Putamen (tissue), 1 donor: Measurements from ENCODE around the gene METTL16.

Experiments
- DNase-seq: peaks from one replicate; pipeline ENCODE4 v3.0.0-alpha.2; 2016; ENCODE audit warnings: low spot score

The METTL16 gene

DNA sequence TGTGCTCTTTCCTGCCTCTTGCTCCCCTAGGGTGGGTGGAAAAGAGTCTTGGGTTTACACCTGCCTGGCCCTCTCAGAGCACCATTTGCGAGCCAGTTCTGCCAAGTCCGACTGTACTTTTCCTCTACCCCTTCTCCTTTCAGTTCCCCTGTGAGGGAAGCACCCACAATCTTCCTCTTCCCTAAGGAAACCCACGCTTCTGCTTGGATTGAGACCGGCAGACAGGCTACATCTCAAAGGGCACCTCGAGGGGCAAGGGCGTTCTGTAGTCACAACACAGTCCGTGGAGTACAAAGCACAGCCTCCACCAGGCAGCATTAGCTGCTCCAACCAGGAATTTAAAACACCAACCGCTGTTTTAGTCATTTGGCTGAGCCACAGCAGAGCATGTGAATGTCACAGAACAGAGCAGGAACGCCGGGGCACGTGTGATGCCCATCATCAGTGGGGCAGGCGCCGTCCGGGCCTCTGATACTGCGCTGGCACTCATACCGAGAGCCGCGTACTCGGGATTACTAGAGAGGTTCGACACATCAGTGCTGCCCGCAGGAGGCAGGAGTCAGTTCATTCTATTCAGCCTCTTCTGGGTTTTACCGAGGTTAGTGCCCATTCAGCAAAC lies 97.1 kb downstream of the METTL16 start:
- no peak for DNase-seq

DNA sequence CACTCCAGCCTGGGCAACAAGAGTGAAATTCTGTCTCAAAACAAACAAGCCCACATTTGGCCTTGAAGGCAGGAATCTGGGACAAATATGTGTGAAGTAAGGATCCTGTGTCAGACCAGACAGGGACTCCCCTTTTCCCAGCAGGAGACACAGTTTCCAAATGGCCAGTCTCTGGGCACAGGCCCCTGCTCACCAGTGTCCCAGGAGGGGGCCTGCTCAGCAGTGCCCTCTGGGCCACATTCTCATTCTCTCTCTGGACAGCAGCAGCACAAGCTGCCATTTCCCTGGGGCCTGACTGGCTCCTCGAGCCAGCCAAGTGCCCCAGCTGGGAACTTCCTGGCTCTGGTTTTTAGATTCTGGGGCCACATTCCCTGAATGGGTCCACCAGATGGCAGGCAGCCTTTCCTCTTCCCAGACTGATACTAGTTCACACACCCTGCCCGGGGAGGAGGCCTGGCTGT lies 99.1 kb downstream of the METTL16 start:
- no peak for DNase-seq

DNA sequence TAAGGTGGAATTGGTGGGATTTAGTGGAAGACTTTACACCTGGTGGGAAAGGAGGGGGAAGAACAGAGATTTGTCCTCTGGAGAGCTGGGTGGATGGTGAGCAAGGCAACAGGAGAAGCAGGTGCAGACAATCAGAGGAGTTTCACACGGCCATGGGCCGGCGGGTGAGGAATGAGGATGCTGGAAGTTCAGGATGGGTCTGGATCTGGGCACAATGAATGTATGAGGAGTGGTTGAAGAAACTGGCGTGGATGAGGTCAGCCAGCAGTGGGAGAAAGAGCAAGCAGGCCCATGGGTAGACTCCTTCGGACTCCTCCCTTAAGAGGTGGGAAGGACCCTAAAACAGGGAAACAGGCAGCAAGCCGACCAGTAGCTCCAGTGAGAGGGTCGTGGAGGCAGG lies 100.7 kb downstream of the METTL16 start:
- DNase-seq, result no peak

DNA sequence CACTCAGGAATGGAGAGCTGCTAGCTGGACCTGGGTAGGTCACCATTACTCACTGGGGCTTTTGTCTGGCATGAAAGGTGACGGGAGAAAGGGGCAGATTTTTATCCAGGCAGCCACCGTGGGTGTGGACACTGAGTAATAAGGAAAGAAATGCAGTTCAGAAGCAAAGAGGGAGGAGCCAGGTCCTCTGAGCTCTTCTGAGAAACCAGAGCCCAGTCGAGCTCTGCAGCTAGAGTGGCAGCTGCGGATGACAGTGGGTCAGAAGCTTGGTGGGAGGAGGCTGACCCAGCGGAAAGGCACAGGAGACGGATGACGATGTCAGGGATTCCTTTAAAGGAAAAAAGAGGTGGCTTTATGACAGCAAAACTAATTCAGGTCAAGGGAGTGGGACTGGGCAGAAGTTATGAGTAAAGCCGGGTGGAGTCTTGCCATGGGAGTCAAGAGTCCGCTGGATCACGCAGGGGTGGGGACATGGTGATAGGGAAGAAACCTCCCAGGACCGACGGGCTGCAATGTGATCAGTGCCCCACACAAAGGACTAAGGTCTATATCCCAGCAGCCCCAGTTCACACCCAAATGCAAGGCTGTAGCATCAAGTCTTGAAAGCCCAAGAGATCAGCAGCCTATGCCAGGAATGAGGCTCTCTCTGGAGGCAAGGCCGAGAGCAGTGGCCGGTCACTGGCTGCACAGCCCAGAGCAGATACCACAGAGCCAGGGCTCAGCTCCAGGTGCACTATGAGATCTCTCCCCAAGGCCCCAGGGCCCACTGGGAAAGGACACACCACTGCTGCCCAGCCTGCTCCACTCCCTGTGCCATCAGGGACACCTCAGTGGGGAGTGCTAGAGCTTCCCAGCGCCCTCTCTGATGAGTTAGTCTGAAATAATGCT lies 104.5 kb downstream of the METTL16 start:
- DNase-seq, result no peak

DNA sequence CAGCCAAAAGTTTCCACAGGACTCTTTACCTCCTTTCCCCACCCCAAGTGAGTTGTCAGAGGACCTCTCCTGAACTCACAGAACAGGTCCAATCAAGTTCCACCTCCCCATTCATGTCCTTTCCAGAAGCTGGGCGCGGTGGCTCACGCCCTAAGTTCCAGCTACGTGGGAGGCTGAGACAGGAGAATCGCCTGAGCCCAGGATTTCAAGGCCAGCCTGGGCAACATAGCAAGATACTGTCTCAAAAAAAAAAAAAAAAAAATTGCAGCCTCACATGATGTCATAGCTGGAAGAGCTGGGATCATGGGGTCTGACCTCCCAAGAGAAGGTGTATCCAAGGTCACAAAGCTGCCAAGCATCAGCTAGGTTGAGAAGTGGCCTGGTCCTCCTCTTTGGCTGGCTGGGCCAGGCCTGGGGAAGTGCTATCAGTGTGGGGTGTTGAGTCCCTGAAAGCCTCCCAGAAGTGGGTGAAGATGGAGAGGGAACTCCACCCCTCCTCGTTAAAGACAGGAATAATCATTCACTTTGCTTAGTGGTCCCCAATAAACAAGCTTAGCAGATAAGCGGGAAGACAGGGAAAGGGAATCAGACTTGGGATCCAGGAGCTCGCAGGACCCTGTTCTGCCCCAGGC lies 105.3 kb downstream of the METTL16 start:
- no peak for DNase-seq

DNA sequence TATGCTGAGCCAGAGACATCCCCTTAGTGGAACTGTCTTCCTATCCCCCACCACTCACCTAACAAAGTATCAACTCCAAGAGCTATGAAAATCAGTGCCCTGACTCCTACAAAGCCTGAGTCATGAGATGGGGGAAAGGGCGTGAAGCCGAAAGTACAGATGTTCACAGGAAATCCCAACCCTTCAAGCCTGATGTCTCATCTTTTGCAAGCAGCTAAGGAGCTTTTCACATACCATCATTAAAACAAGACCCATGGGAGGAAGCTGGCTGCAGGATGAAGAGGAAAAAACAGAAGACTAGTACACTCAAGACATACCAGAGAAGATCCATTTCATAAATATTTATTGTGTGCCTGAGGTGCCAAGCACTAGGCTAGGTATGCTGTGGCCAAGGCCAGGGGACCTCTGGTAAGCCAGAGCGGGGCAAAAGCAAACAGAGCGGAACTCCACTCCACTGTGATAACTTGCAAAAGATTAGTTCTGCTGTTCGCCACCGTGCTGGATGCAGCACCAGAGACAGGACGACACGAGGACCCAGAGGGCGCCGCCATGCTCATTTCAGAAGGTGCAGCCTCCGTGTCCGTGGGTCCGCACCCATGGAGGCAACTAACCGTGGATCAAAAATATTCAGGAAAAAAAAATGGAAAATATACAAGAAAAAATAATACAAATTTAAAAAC lies 106.3 kb downstream of the METTL16 start:
- no peak for DNase-seq

DNA sequence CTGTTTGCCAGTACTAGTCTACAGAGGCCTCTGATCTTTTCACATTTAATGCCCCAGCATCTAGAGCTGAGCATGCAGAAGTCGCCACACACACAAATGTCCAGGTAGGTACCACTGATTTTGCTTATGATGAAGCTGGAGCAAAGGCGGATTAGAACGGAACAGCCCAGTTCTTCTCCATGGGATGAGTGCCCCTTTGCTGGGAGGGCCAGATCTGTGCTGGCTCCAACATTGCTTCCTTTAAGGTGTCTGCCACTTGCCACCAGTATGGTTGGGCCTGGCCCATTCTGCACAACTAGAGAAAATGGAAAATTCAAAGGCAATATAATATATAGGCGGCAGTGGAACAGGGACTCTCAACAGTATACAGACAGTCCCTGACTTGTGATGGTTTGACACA lies 108.6 kb downstream of the METTL16 start:
- DNase-seq, result no peak

DNA sequence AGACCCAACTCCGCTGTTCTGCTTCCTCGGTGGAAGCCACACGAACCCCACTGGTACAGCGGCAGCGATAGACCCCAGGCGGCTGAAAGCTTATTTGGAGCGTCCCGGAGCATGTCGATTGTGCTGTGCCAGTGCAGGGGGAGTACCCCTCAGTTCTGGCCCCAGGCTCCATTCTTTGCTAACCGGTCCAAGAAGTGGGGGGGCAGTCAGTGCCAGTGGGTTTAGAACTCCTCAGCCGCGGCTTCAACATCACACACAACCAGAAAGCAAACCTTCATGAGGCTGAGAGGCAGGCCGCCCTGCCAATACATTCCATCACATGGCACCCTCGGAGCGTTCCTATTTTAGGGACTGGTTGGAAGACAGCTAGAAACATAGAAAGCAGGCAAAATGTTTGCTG lies 109.1 kb downstream of the METTL16 start:
- DNase-seq, result no peak

DNA sequence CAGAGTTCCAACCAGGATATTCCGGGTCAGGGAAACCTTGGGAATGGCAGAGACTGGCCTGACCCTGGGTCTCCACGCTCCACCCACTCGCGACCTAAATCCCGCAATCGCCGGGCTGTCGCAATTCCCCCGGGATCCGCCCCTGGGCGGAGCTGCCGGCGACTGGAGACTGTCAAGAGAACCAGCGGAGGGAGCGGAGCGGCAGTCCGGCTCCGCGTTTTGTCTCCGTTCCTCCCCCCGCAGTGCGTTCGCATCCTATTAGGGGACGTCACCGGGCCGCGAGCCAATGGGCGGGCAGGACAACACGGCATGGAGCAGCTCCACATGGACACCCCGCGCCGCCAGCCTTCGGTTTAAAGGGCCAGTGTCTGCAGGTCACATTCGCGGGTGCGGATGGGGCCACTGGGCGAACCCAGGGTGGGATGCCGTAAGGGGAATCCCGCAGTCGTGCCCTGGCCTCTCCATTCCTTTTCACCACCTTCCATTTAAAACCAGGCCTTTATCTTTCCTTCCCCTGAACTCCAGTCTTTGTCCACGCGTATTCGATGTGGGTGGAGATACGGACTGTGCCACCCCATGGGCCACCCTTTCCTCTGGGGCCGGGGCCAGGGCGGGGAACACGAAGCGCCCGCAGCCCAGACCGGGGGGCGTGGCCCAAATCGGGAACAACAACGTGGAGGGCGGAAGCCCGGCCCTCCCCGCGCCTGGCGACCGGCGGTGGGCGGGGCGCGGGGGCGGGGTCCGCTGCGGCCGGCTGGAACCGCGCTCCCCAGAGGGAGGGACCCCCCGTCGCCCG lies 110.1 kb downstream of the METTL16 start:
- DNase-seq, result peak; percentile 99

DNA sequence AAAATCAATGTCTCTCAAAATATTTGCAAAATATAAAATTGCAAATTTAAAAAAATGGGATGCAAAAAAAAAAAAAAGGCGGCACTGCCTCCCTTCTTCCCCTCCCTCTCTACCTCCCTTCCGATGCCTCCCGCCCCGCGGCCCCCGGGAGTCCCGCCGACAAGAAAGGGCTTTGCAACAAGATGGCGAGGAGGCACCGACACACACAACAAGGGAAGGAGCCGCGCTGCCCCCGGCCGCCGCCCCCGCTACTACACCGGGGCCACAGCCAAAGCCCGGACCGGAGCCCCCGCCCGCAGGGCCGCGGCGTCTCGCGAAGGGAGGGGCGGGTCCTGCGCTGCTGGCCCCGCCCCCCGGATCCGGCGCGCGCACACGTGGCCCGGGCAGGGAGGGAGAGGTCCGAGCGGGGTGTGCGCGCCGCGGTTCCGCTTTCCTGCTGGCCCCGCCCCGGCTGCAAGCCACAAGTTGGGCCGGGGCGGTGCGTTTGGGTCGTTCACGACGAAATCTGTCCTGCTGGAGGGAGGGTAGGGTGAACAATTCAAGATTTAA lies 110.7 kb downstream of the METTL16 start, which contains the start of gene MNT:
Gene MNT, minus strand, starts transcription at position 184 of the 549 bp plus-strand sequence. CDS start 348 bp downstream, outside the sequence.
- peak; percentile 95 for DNase-seq

DNA sequence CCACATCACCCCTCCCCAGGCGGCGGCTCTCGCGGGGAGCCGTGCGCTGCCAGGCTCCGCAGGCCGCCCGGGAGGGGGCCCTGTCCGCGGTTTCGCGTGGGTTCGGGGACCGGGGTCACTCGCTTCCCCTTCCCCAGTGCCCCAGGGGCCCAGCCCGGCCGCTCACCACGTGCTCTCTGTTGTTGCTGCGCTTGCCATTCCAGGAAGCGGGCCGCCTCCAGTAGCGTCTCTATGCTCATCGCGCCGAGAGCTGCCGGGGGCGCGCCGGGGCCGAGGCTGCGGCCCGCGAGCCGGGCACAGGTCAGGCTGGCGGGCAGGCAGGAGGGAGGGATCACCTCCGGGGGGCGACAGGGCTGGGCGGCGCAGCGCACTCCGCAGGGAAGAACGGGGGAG lies 111.2 kb downstream of the METTL16 start:
- DNase-seq, result no peak

DNA sequence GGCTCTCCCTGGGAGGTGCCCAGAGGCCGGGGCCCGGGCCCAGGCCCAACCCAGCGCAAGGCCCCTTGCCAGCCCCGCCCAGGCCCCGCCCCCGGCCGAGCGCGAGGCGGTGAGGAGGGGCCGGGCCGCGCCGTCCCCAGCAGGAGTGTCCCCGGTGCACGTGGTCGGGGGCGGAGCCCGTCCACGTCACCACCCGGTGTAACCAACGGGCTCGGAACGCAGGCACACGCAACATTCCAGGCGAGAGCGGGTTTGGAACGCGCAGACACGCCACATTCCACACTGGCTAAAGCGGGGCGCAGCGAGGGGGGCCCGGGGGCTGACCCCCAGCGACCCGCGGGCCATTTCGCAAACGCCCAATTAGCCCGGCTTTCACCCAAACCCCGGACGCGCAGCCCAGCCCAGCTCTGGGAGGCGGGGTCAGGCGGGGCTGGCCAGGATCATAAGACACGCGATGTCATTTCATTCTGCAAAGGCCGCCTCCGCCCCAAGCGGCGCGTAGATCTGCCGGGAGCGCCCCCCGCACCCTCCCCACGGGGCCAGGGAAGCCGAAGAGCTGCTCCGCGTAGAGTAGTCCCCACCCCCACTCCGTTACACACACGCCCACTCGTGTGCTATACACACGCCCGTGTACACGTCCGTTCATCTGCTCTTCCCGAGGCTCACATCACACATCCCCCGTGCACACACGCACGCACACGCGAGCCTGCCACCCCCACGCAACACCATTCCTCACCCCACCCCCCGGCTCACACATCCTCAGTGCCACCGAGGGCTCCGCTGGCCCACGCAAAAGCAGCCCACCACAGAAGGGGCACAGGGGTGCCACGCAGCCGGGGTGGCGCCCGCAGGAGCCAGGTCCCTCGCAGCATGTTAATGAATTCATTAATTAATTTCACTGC lies 111.9 kb downstream of the METTL16 start:
- DNase-seq, result peak; percentile 95

DNA sequence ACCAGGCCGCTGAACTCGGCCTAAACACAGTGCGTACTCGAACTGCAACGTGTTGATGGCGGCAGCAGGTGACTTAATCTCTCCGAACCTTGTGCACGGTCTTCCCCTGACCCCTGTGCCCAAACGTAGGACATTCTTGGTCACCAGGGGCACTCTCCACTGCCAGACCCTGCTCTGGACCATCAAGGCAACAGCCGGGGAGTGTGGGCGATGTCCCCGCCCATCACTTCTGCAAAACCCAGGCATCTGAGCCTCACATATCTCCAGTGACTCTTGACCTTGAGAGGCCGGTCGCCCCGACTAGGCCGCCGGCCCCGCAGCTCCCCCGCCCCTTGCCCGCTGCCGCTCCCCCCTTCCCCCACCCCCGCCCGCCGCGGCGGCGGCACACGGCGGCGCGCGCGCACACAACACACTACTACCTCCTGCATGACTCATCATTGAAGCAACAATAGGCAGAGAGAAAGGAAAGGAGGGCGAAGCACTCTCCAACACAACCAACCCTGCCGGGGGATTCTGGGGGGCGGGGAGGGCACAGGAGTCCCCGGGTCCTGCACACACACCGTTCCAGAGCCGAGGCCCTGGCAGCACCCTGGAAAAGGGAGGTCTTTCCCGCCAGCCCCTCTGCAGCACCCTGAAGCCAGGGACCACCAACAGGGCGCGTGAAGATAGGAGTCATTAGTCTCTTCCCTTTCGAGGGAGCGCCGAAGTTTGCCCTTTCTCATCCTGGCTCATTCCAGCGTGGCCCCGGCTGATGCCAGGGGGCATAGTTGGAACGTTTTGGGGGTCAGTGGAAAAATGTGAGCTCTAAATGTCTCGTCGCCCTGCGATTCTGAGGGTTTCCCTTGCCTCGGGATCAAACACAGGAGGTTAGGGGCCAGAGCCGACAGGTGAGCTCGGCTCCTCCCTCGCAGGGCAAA lies 112.8 kb downstream of the METTL16 start:
- DNase-seq, result peak; percentile 59

DNA sequence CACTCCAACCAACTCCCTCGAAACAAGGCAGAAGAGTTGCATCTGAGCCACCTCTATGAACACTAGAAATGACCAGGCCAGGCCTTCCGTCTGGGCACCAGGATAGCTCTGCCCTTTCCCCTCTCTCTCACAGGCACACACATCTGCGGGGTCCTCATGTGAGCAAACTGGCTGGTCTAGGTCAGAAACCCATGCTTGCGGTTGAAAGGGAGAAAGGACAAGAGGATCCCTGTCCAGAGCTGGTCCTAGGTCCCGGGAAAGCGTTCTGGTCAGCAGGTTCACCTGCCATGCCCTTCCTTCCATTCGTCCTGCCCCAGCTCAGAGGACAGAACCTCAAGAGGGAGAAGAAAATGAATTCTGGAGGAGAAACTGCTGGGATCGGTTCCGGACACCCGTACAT lies 113.5 kb downstream of the METTL16 start:
- no peak for DNase-seq

DNA sequence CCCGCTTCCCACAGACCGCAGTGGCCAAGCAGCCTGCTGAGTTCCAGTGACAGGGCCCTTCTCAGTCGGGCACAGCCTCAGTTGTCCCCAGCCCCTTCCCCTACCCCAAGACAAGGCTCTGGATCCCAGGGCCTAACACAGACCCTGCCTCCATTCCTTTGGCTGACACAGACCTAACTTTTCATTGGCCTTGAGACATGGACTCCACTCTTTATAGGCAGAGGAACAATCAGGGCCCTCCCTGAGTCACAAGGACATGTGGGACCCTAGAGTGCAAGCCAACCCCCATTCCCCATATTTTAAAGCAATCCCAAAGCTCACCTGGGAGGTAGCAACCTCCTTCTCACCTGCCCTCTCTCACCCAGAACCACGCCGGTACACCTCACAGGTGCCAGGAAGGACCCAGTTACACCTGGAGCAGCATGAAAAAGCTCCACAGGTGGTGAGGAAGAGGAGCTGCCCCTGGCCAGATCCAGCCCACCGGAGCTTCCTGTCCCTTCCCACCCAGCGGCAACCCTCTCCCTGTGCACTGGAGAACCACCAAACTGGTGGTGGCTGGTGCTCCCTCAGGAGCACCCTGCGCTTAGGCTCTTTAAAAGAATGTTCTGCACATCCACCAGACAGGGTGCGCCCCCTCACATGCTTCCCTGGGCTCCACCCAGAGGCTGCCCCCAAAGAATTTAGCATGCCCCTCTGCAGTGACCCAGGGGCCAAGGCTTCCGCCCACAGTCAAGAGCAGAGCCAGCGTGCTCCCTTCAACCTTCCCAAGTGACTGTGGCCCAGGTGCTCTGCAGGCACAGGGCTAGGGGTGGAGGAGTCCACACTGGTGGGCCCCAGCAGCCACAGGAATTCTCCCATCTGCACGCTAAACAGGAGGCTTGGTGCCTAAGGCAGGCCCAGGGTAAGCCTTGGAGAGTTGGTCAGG lies 114.2 kb downstream of the METTL16 start:
- DNase-seq, result no peak

DNA sequence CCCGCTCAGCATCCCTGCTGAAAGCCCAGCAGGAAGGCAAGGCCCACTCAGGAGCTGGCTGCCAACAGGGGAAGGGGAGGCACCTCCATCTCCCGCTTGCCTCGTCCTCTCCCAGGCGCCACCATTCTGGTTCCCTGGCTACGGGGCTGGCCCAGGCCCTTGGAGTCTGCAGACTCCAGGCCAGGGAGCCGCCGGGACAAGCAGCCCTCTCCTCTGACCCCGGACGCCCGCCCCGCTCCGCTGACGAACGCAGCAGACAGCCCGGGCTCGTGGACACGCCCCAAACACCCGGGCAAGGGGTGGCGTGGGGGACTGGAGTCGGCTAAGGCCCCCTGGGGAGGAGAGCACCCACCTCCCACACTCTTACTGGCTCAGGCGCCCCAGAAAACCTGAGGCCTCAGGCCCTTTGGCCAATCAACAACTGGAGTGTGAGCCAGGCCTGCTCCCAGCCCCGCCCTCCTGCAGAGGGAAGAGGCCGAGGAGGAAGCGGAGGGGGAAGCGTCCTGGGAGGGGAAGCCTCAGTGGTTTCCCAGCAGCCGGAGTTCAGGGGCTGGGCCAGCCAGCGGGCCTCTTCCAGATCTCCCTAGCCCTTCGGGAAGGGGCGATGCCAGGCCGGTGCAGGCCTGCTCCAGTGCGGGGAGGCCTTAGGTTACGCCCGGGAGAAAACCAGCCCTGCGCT lies 115.0 kb downstream of the METTL16 start:
- DNase-seq, result peak; percentile 77

DNA sequence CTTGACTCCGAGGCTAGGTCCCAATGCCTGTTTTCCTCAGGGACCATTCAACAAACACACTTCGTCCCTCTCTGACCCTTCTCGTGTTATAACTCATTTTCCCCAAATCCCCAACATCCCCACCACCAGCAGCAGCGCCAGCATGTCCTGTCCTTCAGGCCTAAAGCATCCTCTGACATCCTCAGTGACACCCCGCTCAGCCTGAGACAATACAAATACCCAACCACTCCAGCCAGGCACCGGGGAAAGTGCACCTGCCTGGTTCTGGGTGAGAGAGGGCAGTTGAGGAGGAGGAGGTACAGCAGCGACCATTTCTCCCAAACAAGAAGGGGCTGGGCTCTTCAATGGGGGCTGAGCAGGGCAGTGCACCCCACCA lies 115.5 kb downstream of the METTL16 start:
- DNase-seq, result no peak
